SIG-M5 treated with dmso at 0.1 percent for 504 hours (cell line): ENCODE results near the gene NIPAL3.
"Not testable (repeated sequence)": the region's sequence is repeated elsewhere in the genome, so short reads cannot be mapped to it uniquely, and the experiment has no call there.

Experiments used
- DNase-seq: peaks from one replicate; lab custom pipeline; 2025; ENCODE audit not compliant: unreplicated experiment; lab: John Stamatoyannopoulos, UW

The NIPAL3 gene

DNA sequence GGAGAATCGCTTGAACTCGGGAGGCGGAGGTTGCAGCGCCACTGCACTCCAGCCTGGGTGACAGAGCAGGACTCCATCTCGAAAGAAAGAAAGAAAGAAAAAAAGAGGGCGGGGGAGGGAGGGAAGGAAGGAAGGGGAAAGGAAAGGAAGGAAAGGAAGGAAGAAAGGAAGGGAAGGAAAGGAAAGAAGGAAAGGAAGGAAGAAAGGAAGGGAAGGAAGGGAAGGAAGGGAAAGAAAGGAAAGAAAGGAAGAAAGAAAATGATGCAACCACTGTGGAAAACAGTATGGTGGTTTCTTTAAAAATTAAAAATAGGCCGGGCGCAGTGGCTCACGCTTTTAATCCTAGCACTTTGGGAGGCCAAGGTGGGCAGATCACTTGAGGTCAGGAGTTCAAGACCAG lies 71.9 kb downstream of the NIPAL3 start:
- DNase-seq = no peak

DNA sequence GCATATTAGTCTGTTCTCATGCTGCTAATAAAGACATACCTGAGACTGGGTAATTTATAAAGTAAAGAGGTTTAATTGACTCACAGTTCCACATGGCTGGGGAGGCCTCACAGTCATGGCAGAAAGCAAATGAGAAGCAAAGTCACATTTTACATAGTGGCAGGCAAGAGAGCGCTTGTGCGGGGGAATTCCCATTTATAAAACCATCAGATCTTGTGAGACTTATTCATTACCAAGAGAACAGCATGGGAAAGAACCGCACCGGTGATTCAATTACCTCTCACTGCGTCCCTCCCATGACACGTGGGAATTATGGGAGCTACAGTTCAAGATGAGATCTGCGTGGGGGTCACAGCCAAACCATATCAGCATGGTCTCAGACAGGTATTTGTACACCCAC lies 72.6 kb downstream of the NIPAL3 start:
- not testable (repeated sequence) for DNase-seq

DNA sequence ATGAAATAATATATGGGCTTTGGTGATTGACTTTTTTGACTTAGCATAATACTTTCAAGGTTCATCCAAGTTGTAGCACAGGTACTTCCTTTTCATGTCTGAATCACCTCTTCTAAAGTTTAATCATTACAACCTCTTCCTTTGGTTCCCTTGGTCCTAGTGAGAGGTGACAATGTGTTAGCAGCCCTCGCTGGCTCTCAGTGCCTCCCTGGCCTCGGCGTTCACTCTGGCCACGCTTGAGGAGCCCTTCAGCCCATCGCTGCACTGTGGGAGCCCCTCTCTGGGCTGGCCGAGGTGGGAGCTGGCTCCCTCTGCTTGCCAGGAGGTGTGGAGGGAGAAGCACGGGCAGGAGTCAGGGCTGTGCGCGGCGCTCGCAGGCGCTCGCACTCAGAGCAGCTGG lies 74.1 kb downstream of the NIPAL3 start:
- DNase-seq = no peak

DNA sequence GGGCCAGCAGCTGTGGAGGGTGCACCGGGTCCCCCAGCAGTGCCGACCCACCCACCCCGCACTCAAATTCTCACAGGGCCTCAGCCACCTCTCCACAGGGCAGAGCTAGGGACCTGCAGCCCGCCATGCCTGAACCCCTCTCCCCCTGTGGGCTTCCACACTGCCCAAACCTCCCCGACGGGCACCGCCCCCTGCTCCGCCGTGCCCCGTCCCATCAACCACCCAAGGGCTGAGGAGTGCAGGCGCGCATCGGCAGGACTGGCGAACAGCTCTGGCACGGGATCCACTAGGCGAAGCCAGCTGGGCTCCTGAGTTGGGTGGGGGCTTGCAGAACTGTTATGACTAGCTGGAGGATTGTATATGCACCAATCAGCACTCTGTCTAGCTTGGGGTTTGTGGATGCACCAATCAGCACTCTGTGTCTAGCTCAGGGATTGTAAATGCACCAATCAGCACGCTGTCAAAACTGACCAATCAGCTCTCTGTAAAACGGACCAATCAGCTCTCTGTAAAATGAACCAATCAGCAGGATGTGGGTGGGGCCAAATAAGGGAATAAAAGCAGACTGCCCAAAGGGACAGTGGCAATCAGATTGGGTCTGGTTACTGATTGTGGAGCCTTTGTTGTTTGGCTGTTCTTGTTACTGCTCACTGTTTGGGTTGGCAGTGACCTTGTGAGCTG lies 74.6 kb downstream of the NIPAL3 start:
- DNase-seq = no peak

DNA sequence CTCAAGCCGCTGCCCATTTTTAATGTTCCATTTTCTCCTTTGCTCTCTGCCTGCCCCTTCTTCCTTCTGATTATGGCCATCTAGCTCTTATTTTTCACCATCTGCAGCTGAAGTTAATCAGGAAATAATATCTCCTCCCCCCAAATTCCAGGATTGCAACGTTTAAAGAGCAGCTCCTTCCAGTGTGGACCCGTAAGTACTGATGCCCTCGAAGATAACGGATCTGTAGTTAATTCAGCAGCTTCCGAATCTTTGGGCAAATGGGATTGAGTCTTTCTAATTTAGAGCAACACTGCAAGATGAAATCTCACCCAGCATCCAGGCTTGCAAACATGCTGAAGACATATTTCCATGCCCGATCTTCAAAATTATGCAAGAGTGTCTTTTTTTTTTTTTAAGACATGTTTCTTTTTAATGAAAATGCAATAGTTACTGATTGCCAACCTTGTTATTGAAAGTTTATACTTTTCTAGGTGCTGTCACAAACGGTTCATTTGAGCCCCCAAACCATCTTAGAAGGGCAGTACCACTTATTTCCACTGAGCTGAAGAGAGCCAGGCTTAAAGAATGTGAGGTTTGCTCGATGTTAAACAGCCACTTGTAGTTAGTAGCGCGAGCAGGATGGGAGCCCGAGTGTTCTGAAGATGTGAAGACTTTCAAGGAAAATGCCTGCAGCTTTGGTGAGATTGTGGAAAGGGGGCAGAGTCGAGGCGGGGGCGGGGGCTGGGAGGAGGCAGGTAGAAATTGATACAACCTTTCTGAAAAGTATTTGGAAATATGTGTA lies 76.2 kb downstream of the NIPAL3 start:
- no peak for DNase-seq

DNA sequence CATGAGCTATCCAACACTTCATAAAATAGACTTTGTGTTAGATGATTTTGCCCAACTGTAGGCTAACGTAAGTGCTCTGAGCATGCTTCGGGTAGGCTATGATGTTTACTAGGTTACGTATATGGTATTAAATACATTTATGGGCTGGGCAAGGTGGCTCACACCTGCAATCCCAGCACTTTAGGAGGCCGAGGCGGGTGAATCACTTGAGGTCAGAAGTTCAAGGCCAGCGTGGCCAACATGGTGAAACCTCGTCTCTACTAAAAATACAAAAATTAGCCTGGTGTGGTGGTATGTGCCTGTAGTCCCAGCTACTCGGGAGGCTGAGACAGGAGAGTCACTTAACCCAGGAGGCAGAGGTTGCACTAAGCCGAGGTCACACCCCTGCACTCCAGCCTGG lies 77.3 kb downstream of the NIPAL3 start:
- DNase-seq = not testable (repeated sequence)

DNA sequence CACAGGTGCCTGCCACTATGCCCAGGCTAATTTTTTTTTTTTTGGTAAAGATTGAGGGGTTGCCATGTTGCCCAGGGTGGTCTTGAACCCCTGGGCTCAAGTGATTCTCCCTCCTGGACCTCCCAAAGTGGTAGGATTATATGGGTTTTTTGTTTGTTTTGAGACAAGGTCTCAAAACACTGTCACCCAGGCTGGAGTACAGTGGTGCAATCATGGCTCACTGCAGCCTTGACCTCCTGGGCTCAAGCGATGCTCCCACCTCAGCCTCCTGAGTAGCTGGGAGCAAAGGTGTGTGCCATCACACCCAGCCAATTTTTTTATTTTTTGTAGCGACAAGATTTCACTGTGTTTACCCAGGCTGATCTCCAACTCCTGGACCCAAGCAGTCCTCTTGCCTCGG lies 78.2 kb downstream of the NIPAL3 start:
- DNase-seq = no peak

DNA sequence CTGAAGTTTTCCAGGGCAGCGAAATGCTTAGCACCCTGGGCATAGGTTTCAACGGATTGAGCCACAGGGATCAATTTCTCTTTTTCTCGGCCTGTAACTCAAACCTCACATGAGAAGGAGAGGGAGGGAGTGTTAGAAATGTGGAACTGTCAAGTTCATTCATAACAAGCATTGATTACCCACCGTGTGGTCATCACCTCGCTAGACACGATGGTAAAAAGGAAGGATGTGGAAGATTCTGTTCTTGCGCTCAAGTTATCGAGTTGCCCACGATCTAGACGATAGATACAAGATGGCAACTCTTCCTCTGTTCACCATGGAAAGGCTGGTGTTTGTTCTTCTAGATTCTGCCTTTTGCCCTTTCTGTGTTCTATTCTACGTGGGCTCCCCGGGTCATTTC lies 83.0 kb downstream of the NIPAL3 start:
- DNase-seq = no peak

DNA sequence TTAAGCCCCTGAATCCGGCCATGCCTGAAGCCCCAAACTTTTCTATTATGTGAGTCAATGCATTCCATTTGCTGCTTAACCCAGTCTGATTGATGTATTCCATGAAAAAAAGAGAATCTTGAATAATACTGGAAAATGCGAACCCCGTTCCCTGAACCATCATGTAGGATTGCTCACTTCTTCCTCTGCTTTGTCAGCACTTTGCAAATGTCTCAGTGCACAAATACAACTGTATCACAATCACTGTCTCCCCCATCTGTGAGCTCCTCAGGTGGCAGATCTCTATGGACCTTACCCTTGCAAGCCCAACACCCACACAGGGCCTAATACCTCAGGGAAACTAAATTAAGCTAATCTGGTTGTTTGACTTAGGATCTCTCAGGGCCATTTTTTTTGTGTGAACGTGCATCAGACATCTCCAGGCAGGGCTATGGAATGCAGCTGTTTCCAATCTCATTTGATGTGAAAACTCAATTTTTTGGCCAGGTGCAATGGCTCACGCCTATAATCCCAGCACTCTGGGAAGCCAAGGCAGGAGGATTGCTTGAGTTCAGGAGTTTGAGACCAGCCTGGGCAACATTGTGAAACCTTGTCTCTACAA lies 84.9 kb downstream of the NIPAL3 start:
- DNase-seq = no peak

DNA sequence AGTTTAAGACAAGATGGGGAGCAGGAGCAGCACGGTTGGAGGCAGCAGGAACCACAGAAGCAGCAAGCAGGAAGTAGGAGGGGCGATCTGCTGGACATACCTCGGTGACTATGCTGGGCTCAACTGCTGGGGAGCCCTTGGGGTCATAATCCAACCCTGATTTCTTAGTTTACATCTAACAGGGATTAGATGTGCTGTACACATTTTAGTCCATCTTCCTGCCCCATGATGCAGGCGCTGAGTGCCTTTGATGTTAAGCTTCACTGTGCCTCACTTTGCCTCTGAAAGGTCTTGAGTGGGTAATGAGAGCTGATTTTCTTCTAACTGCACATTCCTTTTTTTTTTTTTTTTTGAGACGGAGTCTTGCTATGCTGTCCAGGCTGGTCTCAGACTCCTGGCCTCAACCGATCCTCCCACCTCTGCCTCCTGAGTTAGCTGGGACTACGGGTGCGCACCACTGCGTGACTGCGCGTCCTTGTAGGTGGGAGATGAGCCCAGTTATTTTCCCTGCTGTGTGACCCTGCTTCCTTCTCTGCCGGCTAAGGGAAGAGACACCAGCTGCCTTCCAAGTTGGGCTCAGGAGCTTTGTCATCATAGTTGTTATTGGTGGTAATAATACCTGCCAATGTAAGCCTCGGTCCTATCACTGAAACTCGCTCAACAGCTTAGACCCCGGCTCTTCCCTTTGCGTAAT lies 85.9 kb downstream of the NIPAL3 start:
- peak; percentile 67 for DNase-seq

DNA sequence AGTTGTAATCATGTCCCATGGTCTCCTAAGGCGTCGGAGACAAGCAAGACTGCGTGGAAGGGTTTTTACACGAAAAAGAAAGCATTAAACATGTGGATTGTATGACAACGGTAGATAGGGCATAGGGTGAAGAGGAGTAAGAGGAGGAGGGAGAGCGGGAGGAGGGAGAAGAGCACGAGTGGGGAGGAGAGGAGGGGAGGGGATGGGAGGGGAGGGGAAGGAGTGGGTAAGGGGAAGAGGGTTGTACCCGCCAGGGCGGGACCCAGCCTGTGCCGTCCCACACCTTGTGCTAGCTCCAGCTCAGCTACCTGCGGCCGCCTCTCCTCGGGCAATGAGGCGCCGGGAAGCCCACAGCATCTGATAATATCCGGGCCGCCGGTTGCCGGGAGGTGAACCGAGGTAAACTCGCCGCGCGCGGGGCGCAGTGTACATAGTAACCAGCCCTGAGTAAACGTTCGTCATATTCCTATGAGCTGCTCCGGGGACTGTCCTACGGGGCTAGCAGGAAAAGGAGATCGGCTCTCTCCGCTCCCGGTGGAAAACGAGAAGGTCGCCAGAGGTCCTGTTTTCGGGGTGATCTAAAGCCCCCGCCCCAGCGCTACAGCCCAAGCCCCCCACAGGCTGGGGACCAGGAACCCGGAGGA lies 86.6 kb downstream of the NIPAL3 start:
- DNase-seq = peak; percentile 47

DNA sequence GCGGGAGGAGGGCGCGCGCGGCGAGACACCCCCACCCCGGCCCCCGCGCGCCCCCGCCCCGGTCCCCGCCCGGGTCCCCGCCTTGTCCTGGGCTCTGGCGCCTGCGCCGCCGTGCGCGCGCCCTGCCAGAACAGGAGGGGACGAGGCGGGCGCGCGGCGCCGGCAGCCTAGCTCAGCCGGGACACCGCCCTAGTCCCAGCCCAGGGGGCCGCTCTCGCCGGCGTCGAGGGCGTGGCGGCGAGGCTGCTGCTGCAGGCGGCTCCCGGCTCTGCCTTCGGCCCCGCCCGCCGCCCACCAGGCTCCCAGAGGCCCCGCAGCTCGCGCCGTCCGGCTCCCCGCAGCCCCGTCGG lies 87.1 kb downstream of the NIPAL3 start, which contains the start of gene RCAN3:
TSS of gene RCAN3 (plus strand) at position 128 of the 350 bp plus-strand sequence. CDS start 11,537 bp downstream, outside the sequence.
- peak; percentile 75 for DNase-seq

DNA sequence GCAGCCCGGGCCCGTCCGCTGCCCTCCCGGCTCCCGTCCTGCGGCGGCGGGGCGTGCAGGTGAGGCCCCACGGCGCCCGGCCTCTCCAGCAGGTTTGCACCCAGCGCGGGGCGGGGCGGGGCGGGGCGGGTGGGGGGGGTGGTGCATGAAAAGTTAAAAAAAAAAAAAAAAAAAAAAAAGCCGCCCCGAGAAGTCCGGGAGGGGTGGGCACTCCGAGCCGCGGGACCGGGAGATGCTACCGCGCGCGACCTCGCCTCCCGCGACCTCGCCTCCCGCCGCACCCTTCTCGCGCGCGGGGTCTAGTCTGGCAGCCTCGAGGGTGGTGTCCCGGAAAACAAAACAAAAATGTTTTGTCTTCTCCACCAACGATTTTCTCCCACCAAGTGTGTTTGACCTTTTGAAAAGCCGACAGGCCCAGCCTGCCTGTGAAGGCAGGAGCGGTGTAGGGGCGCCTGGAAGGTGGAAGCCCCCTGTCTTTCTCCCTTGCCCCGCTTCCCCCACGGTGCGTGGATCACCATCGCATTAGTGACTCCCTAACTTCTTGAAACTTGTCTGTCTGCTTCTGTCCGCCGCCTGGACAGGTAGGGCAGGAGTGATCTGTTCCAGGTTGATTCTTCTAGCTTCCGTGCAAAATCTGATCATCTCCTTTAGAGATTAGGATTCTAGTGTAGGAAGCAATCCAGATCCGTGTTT lies 87.6 kb downstream of the NIPAL3 start:
- no peak for DNase-seq

DNA sequence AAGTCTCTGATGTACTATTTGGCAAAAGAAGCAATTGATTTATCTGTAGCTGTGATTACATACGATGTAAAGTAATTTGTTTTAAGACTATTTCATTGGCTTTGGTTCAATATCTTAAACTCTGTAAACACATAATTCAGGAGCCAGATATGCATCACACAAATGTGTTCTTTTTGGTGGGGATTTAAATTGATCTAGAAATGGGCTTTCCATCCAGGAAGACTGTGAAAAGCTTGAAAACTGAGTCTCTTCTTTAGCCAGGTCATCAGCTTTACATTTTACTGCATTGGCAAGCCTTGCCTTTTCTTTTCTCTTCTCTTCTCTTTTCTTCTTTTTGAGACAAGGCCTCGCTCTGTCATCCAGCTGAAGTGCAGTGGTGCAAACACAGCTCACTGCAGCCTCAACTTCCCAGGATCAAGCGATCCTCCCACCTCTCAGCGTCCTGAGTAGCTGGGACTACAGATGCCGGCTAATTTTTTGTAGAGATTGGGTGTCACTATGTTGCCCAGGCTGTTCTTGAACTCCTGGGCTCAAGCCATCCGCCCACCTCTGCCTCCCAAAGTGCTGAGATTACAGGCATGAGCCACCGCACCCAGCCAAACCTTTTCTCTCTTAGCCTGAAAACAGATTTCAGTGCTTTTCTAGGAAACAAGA lies 88.4 kb downstream of the NIPAL3 start:
- no peak for DNase-seq

DNA sequence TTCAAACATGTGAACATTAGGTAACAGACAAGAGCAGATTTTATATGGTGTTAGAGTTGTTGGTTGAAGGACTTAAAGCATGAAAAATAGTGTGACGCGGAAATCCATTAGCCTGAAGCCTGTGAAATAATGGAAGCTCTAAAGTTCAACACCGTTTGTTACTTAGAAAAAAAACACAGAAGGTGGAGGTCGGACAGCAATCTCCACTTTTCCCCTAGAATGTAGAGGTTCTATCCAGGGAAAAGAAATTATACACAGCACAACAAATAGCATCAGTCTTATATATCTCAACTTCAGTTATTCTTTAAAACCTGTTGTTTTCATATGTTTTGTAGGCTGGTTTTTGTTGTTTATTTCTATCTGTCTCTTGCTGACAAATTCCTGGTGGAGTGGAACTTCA lies 89.0 kb downstream of the NIPAL3 start:
- no peak for DNase-seq

DNA sequence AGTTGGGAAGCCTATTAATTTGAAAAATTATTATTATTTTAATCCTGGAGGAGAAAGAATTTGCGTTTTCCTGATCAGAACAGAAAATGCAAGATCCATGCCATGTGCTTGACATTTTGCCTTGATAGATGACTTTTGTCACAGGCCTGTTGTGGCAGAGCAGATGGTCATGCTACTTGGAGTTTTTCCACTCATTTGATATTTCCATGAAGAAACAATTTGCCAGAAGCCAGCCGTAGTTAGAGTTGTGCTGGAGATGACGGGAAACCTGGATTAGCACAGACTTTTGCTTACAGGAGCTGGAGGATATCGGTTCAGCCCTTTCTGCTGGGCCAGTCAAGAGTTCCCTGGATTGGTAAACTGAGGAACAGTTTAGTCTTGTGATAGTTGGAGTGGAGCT lies 90.2 kb downstream of the NIPAL3 start:
- no peak for DNase-seq

DNA sequence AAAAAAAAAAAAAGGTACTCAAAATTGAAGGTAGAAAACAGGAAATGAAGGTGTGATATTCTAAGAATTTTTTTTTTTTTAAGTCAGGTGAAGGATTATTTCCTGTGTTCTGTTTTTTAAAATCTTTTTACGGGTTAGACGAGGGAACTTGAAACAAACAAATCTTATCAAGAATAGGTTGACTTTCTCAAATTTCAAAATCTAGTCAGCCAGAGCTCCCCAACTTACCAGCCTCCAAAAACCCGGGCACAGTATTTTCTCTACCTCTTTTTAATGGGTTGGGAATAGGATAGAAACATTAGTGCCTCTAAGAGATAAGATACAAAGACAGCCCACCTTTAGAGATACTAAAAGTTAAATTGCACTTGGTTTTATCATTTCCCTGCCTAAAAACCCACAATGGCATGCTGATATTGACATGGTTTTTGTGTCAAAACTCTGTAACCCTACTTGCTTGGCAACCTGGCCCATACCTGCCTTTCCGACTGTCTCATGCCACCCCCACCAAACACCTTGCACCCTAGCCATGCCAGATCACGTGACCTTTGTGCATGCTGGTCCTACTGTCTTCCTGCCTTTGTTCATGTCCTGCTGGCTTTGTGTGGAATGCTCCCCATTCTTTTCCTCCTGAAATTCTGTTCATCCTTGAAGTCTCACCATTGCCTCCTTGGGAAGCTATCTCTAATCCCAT lies 91.2 kb downstream of the NIPAL3 start:
- no peak for DNase-seq

DNA sequence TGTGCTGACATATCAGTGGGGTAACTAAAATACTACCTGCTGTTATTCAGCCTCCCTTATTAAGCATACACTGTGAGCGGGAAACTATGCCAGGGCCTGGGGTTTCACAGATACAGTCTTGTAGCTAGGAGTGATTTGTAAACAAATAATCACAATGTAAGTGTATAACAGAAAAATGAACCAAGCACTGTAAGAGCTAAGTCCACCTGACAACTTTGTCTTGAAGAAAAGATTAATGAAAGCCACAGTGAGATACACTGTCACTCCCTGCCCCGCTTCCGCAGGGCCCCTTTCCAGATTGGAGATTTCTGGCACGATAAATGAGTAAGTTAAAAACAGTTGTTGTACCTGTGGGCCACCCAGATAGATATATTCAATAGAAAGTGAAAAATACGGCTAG lies 91.8 kb downstream of the NIPAL3 start:
- no peak for DNase-seq

DNA sequence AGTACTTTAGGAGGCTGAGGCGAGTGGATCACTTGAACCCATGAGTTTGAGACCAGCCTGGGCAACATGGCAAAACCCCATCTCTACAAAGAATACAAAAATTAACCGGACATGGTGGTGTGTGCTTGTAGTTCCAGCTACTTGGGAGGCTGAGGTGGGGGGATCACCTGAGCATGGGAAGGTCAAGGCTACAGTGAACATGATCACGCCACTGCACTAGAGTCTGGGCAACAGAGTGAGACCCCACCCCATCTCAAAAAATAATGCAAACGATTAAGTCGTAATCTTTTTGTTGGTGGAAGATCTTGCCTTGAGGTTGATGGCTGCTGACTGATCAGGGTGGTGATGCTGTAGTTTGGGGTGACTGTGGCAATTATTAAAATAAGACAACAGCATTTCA lies 93.3 kb downstream of the NIPAL3 start:
- no peak for DNase-seq
